ENCODE measurements around the gene FBXO46. TPM values are rescaled to one million over a fixed set of nuclear protein-coding genes. Genes with fewer than 3 reads are reported as not detected.

The FBXO46 gene
- total and polyA plus RNA-seq, 2 of the 13 experiments (the other 11 are each of a cell fraction or from before 2014, with no cell fraction given): 6.2 to 6.4 TPM

DNA sequence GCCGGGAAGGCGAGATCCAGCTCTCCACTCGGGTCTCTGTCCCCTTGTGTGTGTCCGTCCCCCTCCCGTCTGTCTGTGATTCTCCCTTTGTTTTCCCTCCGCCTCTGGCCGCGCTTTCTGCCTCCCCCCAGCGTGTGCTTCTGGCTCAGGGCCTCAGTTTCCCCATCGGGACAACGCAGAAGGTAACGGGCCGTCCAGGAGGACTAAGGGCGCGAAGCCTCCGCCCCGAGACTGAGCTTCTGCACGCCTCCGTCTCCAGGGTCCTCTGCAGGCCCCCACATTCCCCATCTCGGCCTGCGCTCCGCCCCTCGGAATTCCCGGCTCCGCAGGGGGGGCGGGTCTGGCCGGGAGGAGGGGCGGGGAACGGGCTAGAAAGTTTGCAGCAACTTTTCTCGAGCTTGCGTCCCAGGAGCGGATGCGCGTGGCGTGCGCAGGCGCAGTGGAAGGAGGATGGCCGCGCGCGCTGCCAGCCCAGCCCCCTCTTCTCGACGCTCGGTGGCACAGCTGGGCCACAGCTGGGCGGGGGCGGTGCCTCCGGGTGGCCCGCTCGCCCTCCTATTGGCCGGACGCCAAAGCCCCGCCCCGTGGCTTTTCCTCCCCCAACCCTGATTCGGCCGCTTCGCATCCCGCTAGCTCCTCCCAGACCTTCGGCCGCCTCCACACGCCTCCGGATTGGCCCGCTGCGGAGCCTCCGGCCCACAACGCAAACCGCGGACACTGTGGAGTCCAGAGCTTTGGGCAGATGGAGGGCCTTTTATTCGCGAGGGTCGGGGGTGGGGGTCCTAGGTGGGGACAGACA is 38.5 kb upstream of the FBXO46 start, which contains the start of gene SIX5 (continued):
- TF ChIP-seq, protein P1, sequence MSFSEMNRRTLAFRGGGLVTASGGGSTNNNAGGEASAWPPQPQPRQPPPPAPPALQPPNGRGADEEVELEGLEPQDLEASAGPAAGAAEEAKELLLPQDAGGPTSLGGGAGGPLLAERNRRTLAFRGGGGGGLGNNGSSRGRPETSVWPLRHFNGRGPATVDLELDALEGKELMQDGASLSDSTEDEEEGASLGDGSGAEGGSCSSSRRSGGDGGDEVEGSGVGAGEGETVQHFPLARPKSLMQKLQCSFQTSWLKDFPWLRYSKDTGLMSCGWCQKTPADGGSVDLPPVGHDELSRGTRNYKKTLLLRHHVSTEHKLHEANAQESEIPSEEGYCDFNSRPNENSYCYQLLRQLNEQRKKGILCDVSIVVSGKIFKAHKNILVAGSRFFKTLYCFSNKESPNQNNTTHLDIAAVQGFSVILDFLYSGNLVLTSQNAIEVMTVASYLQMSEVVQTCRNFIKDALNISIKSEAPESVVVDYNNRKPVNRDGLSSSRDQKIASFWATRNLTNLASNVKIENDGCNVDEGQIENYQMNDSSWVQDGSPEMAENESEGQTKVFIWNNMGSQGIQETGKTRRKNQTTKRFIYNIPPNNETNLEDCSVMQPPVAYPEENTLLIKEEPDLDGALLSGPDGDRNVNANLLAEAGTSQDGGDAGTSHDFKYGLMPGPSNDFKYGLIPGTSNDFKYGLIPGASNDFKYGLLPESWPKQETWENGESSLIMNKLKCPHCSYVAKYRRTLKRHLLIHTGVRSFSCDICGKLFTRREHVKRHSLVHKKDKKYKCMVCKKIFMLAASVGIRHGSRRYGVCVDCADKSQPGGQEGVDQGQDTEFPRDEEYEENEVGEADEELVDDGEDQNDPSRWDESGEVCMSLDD (CRISPR knock-in tag; IDR thresholded peaks at IDR 0.05; ENCODE audit: borderline replicate concordance): peak; percentile 88
- TF ChIP-seq PRPF4 (IDR thresholded peaks at IDR 0.05; ENCODE audit: low read depth, low read length, poor library complexity, severe bottlenecking) (no peak), ATM (IDR thresholded peaks at IDR 0.05; ENCODE audit: borderline replicate concordance) (no peak), ZNF816 (CRISPR knock-in tag; IDR thresholded peaks at IDR 0.05; ENCODE audit: borderline replicate concordance) (0 out of 2 replicates have a peak, but pooled peaks have one; percentile 3), SETDB1 (CRISPR knock-in tag; IDR thresholded peaks at IDR 0.05; ENCODE audit: borderline replicate concordance) (0 out of 2 replicates have a peak, but pooled peaks have one; percentile 63), MNT (IDR thresholded peaks at IDR 0.05) (peak; percentile 39; the same call in 1 of the 2 replicates), MEIS2 (CRISPR knock-in tag; IDR thresholded peaks at IDR 0.05) (peak; percentile 26; the same call in 1 of the 2 replicates), ZNF343 (CRISPR knock-in tag; IDR thresholded peaks at IDR 0.05) (0 out of 2 replicates have a peak, but pooled peaks have one; percentile 62), BRD4 (CRISPR knock-in tag; IDR thresholded peaks at IDR 0.05) (peak; percentile 85), ZNF224 (CRISPR knock-in tag; IDR thresholded peaks at IDR 0.05) (no peak), NCOA2 (CRISPR knock-in tag; IDR thresholded peaks at IDR 0.05) (peak; percentile 42; the same call in 1 of the 2 replicates), ZNF784 (CRISPR knock-in tag; IDR thresholded peaks at IDR 0.05; ENCODE audit: borderline replicate concordance) (no peak), HOXA9 (CRISPR knock-in tag; IDR thresholded peaks at IDR 0.05; ENCODE audit: borderline replicate concordance) (no peak), IKZF4 (CRISPR knock-in tag; IDR thresholded peaks at IDR 0.05; ENCODE audit: borderline replicate concordance, low read depth, not compliant biosample characterization) (no peak), REL (CRISPR knock-in tag; conservative IDR thresholded peaks at IDR 0.05) (peak; percentile 47; the same call in 1 of the 2 replicates), ZNF614 (CRISPR knock-in tag; IDR thresholded peaks at IDR 0.05; ENCODE audit: borderline replicate concordance) (peak; percentile 80; the same call in 1 of the 2 replicates), CAMTA2 (CRISPR knock-in tag; IDR thresholded peaks at IDR 0.05; ENCODE audit: borderline replicate concordance) (peak; percentile 59; the same call in 1 of the 2 replicates), ZKSCAN8 (CRISPR knock-in tag; IDR thresholded peaks at IDR 0.05; ENCODE audit: borderline replicate concordance) (peak; percentile 37; the same call in 1 of the 2 replicates)
- TF ChIP-seq, protein P2, sequence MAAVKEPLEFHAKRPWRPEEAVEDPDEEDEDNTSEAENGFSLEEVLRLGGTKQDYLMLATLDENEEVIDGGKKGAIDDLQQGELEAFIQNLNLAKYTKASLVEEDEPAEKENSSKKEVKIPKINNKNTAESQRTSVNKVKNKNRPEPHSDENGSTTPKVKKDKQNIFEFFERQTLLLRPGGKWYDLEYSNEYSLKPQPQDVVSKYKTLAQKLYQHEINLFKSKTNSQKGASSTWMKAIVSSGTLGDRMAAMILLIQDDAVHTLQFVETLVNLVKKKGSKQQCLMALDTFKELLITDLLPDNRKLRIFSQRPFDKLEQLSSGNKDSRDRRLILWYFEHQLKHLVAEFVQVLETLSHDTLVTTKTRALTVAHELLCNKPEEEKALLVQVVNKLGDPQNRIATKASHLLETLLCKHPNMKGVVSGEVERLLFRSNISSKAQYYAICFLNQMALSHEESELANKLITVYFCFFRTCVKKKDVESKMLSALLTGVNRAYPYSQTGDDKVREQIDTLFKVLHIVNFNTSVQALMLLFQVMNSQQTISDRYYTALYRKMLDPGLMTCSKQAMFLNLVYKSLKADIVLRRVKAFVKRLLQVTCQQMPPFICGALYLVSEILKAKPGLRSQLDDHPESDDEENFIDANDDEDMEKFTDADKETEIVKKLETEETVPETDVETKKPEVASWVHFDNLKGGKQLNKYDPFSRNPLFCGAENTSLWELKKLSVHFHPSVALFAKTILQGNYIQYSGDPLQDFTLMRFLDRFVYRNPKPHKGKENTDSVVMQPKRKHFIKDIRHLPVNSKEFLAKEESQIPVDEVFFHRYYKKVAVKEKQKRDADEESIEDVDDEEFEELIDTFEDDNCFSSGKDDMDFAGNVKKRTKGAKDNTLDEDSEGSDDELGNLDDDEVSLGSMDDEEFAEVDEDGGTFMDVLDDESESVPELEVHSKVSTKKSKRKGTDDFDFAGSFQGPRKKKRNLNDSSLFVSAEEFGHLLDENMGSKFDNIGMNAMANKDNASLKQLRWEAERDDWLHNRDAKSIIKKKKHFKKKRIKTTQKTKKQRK (IDR thresholded peaks at IDR 0.05; ENCODE audit: low read length): no peak
